KOPT-K1 (cell line): Measurements from ENCODE around the gene FLACC1.

Experiments used
- H3K27ac ChIP-seq: fragments of 200-600 bp; sonication (generic); 2 replicates; pipeline ENCODE4 v1.5.1; 2016; ENCODE audit warnings: antibody characterized with exemption, mild to moderate bottlenecking, low read depth, low read length; ENCODE audit not compliant: poor library complexity, severe bottlenecking
- H3K36me3 ChIP-seq: fragments of 200-600 bp; sonication (generic); 2 replicates; pipeline ENCODE4 v1.5.1; 2017; ENCODE audit warnings: antibody characterized with exemption, mild to moderate bottlenecking, low read length, moderate library complexity; ENCODE audit not compliant: insufficient read depth
- H3K9me3 ChIP-seq: fragments of 200-600 bp; sonication (generic); 2 replicates; pipeline ENCODE4 v1.5.1; 2017; ENCODE audit warnings: antibody characterized with exemption, low read length, mild to moderate bottlenecking; ENCODE audit not compliant: insufficient read depth, poor library complexity, severe bottlenecking

Gene FLACC1

DNA sequence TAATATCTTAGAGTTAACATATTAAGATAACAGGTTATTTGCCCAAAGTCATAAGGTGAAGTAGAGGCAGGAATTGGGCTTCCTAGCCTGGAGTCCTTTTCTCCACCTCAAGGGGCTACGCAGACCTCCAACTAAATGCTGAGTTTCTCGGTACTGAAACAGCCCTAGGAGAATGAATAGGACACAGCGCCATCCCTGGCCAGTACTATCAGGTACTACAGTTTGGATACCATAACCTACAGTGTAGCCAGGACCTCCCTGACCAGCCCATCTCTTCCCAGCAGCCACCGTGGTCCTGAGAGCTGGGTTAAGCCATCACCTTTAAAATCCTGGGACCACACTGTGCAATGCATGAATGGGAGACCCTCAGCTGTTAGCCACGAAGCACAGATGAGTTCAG lies 81.2 kb downstream of the FLACC1 start:
- Histone ChIP-seq H3K36me3 (peaks cover 100% of the 10 kb centered on the region), H3K27ac (no peak overlapping the region), H3K9me3 (peaks cover 14% of the 10 kb centered on the region)

GRCh38 chr2:201275069-201275468 lies 82.1 kb downstream of the FLACC1 start:
- Histone ChIP-seq H3K36me3 (peaks cover 100% of the 10 kb centered on the region), H3K9me3 (peaks cover 7% of the 10 kb centered on the region), H3K27ac (no peak overlapping the region)

- peaks cover 100% of the 10 kb centered on the region for H3K36me3 ChIP-seq
- H3K27ac ChIP-seq = no peak overlapping the region
- no peaks in the 10 kb centered on the region for H3K9me3 ChIP-seq
Measured at GRCh38 chr2:201273330-201273983, 83.7 kb downstream of the FLACC1 start.

DNA sequence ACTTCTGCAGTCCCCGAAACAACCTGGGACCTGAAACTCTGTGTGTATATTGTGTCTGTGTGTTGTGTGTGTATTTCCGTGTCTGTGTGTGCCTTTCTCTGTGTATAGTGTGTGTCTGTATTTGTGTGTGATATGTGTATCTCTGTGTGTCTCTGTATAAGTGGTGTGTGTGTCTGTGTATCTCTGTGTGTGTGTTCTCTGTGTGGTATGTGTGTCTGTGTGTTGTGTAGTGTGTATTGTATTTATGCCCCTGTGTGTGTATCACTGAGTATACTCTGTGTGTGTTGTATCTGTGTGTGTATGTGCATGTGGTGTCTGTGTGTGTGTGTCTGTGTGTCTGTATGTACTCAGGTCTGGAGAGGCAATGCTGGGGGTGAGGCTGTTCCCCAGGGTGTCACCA lies 85.2 kb downstream of the FLACC1 start:
- peak overlapping the region; percentile 6 for H3K27ac ChIP-seq
- peaks cover 100% of the 10 kb centered on the region for H3K36me3 ChIP-seq
- no peaks in the 10 kb centered on the region for H3K9me3 ChIP-seq

GRCh38 chr2:201270293-201271001 lies 86.7 kb downstream of the FLACC1 start:
- H3K27ac ChIP-seq = no peak overlapping the region
- peaks cover 100% of the 10 kb centered on the region for H3K36me3 ChIP-seq
- no peaks in the 10 kb centered on the region for H3K9me3 ChIP-seq

DNA sequence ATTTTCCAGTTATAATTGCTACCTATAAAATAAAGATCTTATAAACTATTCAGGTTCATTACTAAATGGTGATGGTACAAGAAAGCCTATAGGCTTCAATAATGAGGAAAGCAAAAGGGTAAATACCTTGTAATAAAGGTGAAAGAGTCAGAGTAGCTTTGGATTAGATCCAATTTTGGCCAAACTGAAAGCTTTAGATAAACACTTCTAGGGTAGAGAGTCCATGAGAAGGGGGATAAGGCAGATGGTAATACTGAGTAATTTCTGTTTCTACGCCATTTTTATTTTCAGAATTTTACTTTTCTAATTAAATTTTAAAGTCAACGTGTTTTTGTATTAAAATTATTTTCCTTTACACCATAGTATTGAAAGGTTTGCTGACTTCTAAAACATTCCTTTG lies 87.4 kb downstream of the FLACC1 start:
- Histone ChIP-seq H3K9me3 (no peaks in the 10 kb centered on the region), H3K27ac (no peak overlapping the region), H3K36me3 (peaks cover 96% of the 10 kb centered on the region)

DNA sequence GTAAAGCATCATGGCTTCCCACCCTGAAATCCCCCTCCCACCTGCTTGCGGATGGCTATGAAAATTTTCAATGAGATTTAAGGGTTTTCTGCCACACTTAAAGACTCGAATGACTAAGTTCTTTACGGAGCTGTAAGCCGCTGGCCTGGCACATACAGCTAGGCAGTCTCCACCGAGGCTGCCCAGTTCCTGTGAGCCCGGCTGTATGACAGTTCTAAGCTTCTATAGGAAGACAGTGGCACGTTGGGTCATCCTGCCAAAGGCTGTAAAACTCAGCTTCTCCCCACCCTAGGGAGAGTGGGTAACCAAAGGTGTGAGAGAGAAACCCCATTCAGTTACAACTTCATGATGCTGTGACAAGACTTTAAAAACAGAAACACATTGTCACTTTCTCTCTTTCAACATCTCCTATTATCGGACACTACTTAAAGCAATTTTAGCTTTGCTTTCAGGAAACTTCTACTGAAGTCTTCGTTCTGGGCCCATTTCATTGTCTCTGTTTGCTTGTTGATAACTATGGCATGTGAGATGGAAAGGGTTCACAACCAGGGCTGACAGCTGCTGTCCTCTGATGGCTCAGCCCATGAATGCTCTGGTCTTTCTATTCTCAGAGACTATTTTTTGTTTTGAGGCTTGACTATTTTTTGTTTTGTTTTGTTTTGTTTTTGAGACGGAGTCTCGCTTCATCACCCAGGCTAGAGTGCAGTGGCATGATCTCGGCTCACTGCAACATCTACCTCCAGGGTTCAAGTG lies 89.7 kb downstream of the FLACC1 start:
- no peak overlapping the region for H3K27ac ChIP-seq
- H3K9me3 ChIP-seq = no peaks in the 10 kb centered on the region
- H3K36me3 ChIP-seq = peaks cover 73% of the 10 kb centered on the region

DNA sequence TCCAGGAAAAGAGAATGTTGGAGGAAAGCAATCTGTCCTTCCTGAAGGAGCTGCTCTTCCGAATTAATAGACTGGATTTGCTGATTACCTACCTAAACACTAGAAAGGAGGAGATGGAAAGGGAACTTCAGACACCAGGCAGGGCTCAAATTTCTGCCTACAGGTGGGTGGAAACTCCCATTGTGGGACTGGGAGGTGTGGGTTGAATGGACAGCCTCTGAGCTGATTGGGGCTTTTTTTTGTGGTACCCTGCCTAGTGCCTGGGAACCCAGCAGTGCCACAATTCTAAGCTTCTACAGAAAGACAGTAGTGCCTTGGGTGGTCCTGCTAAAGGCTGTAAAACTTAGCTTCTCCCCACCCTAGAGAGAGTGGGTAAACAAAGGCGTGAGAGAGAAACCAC lies 90.5 kb downstream of the FLACC1 start:
- H3K36me3 ChIP-seq = peaks cover 65% of the 10 kb centered on the region
- no peak overlapping the region for H3K27ac ChIP-seq
- no peaks in the 10 kb centered on the region for H3K9me3 ChIP-seq

DNA sequence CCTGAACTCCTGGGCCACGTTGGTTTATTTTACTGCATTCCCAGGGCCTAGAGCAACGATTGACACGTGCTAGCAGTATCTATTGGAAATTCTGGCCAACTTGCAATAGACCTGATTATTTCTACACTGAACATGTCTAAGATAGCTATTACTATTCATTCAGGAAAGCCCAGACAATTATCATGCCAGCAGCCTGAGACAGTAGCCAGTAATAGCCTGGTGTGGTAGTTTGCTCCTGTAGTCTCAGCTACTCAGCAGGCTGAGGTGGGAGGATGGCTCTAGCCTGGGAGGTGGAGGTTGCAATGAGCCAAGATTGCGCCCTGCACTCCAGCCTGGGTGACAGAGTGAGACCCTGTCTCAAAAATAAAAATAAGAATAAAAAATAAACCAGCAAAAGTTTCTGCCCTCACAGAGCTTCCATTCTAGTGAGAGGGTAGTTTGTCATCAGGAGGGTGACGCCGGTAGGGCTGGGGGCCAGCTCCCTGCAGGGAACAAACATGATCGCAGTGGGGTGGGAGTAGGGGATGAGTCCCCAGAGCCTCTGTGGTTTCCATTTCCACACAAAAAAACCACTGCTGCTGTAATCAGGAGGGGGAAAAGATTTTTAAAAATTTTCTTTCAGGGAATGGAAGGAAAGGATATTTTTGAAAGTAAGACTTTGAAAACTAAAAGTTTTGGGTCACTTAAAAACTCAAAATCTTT lies 92.5 kb downstream of the FLACC1 start:
- Histone ChIP-seq H3K27ac (peak overlapping the region; percentile 69), H3K36me3 (peaks cover 45% of the 10 kb centered on the region), H3K9me3 (no peaks in the 10 kb centered on the region)

DNA sequence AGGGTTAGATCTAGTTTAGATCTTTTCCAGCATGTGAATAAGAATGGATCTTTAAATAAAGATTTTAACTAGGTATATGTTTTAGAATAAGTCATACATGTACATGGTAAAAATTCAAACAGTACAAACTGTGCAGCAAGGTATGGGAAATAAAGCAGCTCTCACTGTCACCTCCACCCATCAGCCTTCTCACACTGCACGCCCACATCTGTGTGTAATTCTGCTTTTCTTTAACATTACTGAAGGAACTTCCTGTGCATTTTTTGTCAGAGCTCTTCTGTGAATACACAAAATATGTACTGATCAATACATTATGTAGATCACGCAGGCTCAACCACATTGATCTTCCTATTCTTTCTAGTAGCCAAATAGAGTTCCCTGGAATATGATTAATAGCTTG lies 93.4 kb downstream of the FLACC1 start:
- H3K27ac ChIP-seq = peak overlapping the region; percentile 69
- H3K9me3 ChIP-seq = no peaks in the 10 kb centered on the region
- peaks cover 36% of the 10 kb centered on the region for H3K36me3 ChIP-seq

- H3K9me3 ChIP-seq = no peaks in the 10 kb centered on the region
- H3K27ac ChIP-seq = peak overlapping the region; percentile 69
- H3K36me3 ChIP-seq = peaks cover 26% of the 10 kb centered on the region
Measured at GRCh38 chr2:201262718-201263117, 94.4 kb downstream of the FLACC1 start.

DNA sequence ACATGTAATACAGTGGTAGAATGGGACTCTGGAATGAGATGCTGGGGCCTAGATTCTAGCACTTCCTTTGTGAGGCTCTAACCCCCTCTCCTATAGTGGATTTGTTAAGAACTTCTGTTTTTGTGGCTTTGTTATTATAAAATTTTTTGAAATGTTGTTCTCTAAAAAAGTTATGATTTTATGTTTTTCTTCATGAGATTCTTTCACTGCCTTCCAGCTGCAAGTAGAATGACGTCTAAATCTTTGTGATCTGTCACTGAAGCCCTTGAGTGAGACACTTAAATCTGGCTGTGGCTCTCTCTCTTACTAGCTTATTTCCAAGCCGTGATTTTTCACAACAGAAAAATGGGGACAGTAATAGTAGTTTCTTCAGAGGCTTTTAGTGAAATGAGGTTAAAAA lies 95.2 kb downstream of the FLACC1 start:
- Histone ChIP-seq H3K27ac (peak overlapping the region; percentile 99), H3K36me3 (peaks cover 18% of the 10 kb centered on the region), H3K9me3 (no peaks in the 10 kb centered on the region)

DNA sequence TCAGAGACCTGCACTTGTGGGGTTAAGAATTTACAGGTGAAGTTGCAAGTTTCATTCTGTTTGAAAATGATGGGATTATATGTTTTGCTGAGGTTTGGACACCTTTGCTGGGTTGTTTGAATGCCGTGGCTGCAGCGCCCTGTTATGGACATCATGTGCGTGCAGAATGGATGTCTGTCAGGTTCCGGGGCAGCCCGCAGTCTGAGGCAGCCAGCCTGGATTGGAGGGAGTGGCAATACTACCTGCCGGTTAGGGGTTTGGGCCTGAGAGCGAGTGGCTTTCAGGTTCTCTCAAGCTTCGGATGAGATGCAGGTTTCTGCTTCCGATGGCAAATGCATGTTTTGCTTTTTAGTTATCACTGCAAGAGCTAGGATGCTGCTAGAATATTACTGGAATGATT lies 95.7 kb downstream of the FLACC1 start:
- peaks cover 13% of the 10 kb centered on the region for H3K36me3 ChIP-seq
- H3K27ac ChIP-seq = peak overlapping the region; percentile 99
- H3K9me3 ChIP-seq = no peaks in the 10 kb centered on the region

DNA sequence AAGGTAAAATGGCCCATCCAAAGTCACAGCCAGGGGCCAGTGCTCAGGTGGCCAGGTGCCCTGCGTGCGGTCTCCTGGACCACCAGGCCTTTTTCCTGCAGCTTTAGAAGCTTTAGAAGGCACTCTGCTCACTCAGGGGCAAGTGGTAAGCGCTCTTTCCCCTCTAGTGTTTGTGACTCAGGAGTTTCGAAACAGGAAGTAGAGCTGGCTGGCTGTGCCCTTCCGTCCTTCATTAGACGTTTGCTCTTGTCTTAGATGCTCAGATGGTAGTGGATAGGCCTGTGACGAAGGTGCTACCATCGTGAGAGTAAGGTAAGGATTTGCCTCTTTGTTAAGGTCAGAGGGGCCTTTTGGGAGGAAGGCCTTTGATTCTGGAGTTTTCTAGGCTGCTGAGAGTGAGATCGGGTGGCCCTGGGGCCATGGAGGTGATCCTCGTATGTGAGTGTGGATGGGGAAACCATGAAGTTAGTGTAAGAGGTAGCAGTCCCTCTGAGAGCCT lies 96.8 kb downstream of the FLACC1 start, which contains the start of gene CASP8:
Gene CASP8 (plus strand): TSS at position 235 of the 499 bp plus-strand sequence. CDS start 5,951 bp downstream, outside the sequence.
- H3K27ac ChIP-seq = peak within 1 kb of the TSS; percentile 99
- H3K36me3 ChIP-seq = 0 out of 2 replicates have a peak, but pooled peaks cover 3% of the 10 kb centered on the region
- no peaks in the 10 kb centered on the region for H3K9me3 ChIP-seq
